ENCODE data around the gene FREM1. TPM values are rescaled to one million over a fixed set of nuclear protein-coding genes. Genes with fewer than 3 reads are reported as not detected.

FREM1 gene
- total RNA-seq, 1 experiment from 2014 or later: 0.17 TPM

DNA sequence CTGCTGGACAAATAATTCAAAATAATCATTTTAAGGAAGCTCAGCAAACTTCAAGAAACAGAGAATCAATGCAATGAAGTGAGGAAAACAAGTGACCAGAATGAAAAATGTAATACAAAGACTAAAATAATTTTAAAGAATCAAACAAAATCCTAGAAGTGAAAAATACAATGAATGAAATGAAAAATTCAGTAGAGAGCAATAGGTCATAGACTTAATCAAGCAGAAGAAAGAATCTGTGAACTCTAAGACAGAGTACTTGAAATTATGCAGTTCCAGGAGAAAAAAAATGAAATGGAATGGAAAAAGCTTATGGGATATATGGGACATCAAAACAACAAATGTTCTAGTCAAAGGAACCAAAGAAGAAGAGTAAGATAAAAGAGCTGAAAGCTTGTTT is 205.1 kb downstream of the FREM1 start:
- Histone ChIP-seq H3K9me2 (ENCODE audit: insufficient read depth) (no peaks in the 10 kb centered on the region), H3K36me3 (ENCODE audit: low read depth) (no peaks in the 10 kb centered on the region), H3K27me3 (ENCODE audit: insufficient read depth, low read depth) (no peaks in the 10 kb centered on the region), H4K20me1 (ENCODE audit: insufficient read depth) (no peaks in the 10 kb centered on the region), H3K4me3 (no peak overlapping the region), H3K27ac (no peak overlapping the region), H3K79me2 (ENCODE audit: low read depth) (no peaks in the 10 kb centered on the region), H2AFZ (no peak overlapping the region), H3K4me2 (no peak overlapping the region), H3K9me3 (ENCODE audit: insufficient read depth, low read depth) (no peaks in the 10 kb centered on the region), H3K4me1 (replicated peaks; ENCODE audit: insufficient read depth) (no peaks in the 10 kb centered on the region), H3F3A (ENCODE audit: insufficient read depth, low read depth) (no peaks in the 10 kb centered on the region)
- intact Hi-C loops (cut with micrococcal nuclease; ENCODE audit: unreplicated experiment): no loop called here
- no peak for DNase-seq
- ChIA-PET POLR2A (ENCODE audit: unreplicated experiment) (no interaction called here), CTCF (no interaction called here)
- TF ChIP-seq EZH2 (IDR thresholded peaks at IDR 0.05; ENCODE audit: low read depth): no peak
- TF ChIP-seq, protein P1, sequence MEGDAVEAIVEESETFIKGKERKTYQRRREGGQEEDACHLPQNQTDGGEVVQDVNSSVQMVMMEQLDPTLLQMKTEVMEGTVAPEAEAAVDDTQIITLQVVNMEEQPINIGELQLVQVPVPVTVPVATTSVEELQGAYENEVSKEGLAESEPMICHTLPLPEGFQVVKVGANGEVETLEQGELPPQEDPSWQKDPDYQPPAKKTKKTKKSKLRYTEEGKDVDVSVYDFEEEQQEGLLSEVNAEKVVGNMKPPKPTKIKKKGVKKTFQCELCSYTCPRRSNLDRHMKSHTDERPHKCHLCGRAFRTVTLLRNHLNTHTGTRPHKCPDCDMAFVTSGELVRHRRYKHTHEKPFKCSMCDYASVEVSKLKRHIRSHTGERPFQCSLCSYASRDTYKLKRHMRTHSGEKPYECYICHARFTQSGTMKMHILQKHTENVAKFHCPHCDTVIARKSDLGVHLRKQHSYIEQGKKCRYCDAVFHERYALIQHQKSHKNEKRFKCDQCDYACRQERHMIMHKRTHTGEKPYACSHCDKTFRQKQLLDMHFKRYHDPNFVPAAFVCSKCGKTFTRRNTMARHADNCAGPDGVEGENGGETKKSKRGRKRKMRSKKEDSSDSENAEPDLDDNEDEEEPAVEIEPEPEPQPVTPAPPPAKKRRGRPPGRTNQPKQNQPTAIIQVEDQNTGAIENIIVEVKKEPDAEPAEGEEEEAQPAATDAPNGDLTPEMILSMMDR (conservative IDR thresholded peaks at IDR 0.05): no peak
- no TSS peak for BruUV-seq (replicated peaks)

DNA sequence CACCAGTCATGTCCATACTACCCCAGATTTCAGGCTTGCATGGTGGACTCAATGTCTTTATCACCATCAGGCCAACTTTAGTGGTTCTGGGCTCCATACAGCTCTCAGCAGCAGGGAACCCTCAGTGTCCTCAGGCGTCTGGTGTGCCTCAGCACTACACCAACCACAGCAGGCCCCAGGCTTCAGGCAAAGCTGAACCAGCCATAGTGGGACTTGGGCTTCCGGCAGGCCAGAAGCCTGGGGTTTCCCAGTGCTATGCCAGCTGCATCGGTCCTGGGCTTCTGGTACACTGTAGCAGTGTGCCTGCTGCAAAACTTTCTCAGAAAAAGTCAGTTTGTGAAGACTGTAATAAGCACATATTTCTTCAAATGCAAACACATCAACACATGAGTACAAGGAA is 205.9 kb downstream of the FREM1 start:
- no peaks in the 10 kb centered on the region for H4K20me1 ChIP-seq (ENCODE audit: insufficient read depth)
- CTCF ChIA-PET: no interaction called here
- no TSS peak for BruUV-seq (replicated peaks)
- H3F3A ChIP-seq (ENCODE audit: insufficient read depth, low read depth): no peaks in the 10 kb centered on the region
- H3K79me2 ChIP-seq (ENCODE audit: low read depth): no peaks in the 10 kb centered on the region
- no peak overlapping the region for H2AFZ ChIP-seq
- H3K27me3 ChIP-seq (ENCODE audit: insufficient read depth, low read depth): no peaks in the 10 kb centered on the region
- no peak for DNase-seq
- TF ChIP-seq, protein P1 (conservative IDR thresholded peaks at IDR 0.05): no peak
- no peak for TF ChIP-seq EZH2 (IDR thresholded peaks at IDR 0.05; ENCODE audit: low read depth)
- H3K4me3 ChIP-seq: no peak overlapping the region
- H3K27ac ChIP-seq: no peak overlapping the region
- no peak overlapping the region for H3K4me2 ChIP-seq
- H3K4me1 ChIP-seq (replicated peaks; ENCODE audit: insufficient read depth): no peaks in the 10 kb centered on the region
- H3K9me2 ChIP-seq (ENCODE audit: insufficient read depth): no peaks in the 10 kb centered on the region
- intact Hi-C loops (cut with micrococcal nuclease; ENCODE audit: unreplicated experiment): no loop called here
- H3K9me3 ChIP-seq (ENCODE audit: insufficient read depth, low read depth): no peaks in the 10 kb centered on the region
- H3K36me3 ChIP-seq (ENCODE audit: low read depth): no peaks in the 10 kb centered on the region
- POLR2A ChIA-PET (ENCODE audit: unreplicated experiment): no interaction called here

DNA sequence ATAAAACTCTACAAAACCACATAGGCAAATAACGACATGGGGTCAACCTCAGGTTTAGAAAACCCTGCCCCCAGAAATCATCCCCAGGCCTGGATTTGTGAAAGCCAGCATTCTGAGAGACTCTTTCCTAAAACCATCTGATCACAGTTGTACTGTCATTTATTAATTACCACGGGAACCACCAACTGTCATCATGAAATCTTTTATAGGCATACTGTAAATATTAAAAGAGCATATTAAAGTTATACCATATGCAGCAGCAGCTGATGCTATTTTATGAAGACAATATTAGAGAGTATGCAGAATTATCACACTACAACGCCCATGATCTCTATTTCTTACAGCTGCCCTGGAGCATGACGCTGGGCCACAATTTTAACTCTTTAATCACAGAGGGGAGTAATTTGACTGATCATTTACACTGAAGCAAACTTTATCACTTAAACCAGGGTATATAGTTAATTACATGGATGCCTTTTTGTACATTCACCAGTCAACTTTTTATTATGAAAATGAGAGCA is 208.0 kb downstream of the FREM1 start:
- Histone ChIP-seq H3K9me3 (ENCODE audit: insufficient read depth, low read depth) (no peaks in the 10 kb centered on the region), H3K27me3 (ENCODE audit: insufficient read depth, low read depth) (no peaks in the 10 kb centered on the region), H3K36me3 (ENCODE audit: low read depth) (no peaks in the 10 kb centered on the region), H3K9me2 (ENCODE audit: insufficient read depth) (no peaks in the 10 kb centered on the region), H3K27ac (no peak overlapping the region), H3F3A (ENCODE audit: insufficient read depth, low read depth) (no peaks in the 10 kb centered on the region), H3K79me2 (ENCODE audit: low read depth) (no peaks in the 10 kb centered on the region), H3K4me2 (no peak overlapping the region), H3K4me1 (replicated peaks; ENCODE audit: insufficient read depth) (no peaks in the 10 kb centered on the region), H3K4me3 (no peak overlapping the region), H2AFZ (no peak overlapping the region), H4K20me1 (ENCODE audit: insufficient read depth) (no peaks in the 10 kb centered on the region)
- DNase-seq: no peak
- POLR2A ChIA-PET (ENCODE audit: unreplicated experiment): no interaction called here
- BruUV-seq (replicated peaks): no TSS peak
- CTCF ChIA-PET: no interaction called here
- intact Hi-C loops (cut with micrococcal nuclease; ENCODE audit: unreplicated experiment): no loop called here
- TF ChIP-seq, protein P1 (conservative IDR thresholded peaks at IDR 0.05): no peak
